GM23338 (cell line): ENCODE results near the gene ZNF784. TPM values are rescaled to one million over a fixed set of nuclear protein-coding genes. Genes with fewer than 3 reads are reported as not detected.

ENCODE experiments used
- ATAC-seq: fragments of 200-7000 bp; cut with Tn5 transposase; 3 replicates; pipeline ENCODE4 v1.9.1; 2020
- DNase-seq: peaks from one replicate; pipeline ENCODE4 v3.0.0-alpha.2; 2015; ENCODE audit warnings: low spot score
- H2AFZ ChIP-seq: fragments of 200-600 bp; sonication (generic); 2 replicates; pipeline ENCODE4 v1.8.0; 2016; ENCODE audit warnings: antibody characterized with exemption, mild to moderate bottlenecking, moderate library complexity
- H3F3A ChIP-seq: fragments of 200-600 bp; sonication (generic); replicated peaks from 2 replicates; pipeline ENCODE4 v1.8.0; 2017; ENCODE audit warnings: antibody characterized with exemption, mixed run types, low read depth
- H3K27ac ChIP-seq: fragments of 200-600 bp; sonication (generic); 2 replicates; pipeline ENCODE4 v1.6.1; 2016; ENCODE audit warnings: low read depth
- H3K27me3 ChIP-seq: fragments of 200-600 bp; sonication (generic); 2 replicates; pipeline ENCODE4 v1.8.0; 2016; ENCODE audit warnings: mild to moderate bottlenecking, mixed run types, moderate library complexity; ENCODE audit not compliant: insufficient read depth
- H3K36me3 ChIP-seq: fragments of 200-600 bp; sonication (generic); 2 replicates; pipeline ENCODE4 v1.8.0; 2016; ENCODE audit warnings: mild to moderate bottlenecking; ENCODE audit not compliant: insufficient read depth
- H3K4me1 ChIP-seq: fragments of 200-600 bp; sonication (generic); 2 replicates; pipeline ENCODE4 v1.8.0; 2016; ENCODE audit warnings: mild to moderate bottlenecking, moderate library complexity; ENCODE audit not compliant: insufficient read depth
- H3K4me2 ChIP-seq: fragments of 200-600 bp; sonication (generic); 2 replicates; pipeline ENCODE4 v1.7.1; 2017; ENCODE audit warnings: mixed run types
- H3K4me3 ChIP-seq: fragments of 200-600 bp; sonication (generic); 2 replicates; pipeline ENCODE4 v1.6.1; 2016; ENCODE audit warnings: mixed run types
- H3K79me2 ChIP-seq: fragments of 200-600 bp; sonication (generic); replicated peaks from 2 replicates; pipeline ENCODE4 v1.8.0; 2017; ENCODE audit warnings: mild to moderate bottlenecking; ENCODE audit not compliant: insufficient read depth
- H3K9me2 ChIP-seq: fragments of 200-600 bp; sonication (generic); 2 replicates; pipeline ENCODE4 v1.8.0; 2017; ENCODE audit not compliant: insufficient read depth
- H4K20me1 ChIP-seq: fragments of 200-600 bp; sonication (generic); replicated peaks from 2 replicates; pipeline ENCODE4 v1.8.0; 2017; ENCODE audit warnings: mild to moderate bottlenecking; ENCODE audit not compliant: insufficient read depth
- H3K27ac Mint-ChIP-seq: 2 replicates; pipeline ENCODE4 v1.8.0; 2020; ENCODE audit warnings: inconsistent platforms, mild to moderate bottlenecking, moderate library complexity, mixed read lengths
- H3K27me3 Mint-ChIP-seq: 3 replicates; pipeline ENCODE4 v1.8.0; 2022; ENCODE audit warnings: low read depth, mild to moderate bottlenecking, moderate library complexity, mixed read lengths, inconsistent platforms; ENCODE audit not compliant: insufficient read depth, poor library complexity
- H3K36me3 Mint-ChIP-seq: 3 replicates; pipeline ENCODE4 v1.8.0; 2021; ENCODE audit warnings: low read depth, mild to moderate bottlenecking, inconsistent platforms, moderate library complexity, mixed read lengths
- H3K4me1 Mint-ChIP-seq: 3 replicates; pipeline ENCODE4 v1.8.0; 2020; ENCODE audit warnings: mild to moderate bottlenecking, inconsistent platforms, mixed read lengths
- H3K4me3 Mint-ChIP-seq: 3 replicates; pipeline ENCODE4 v1.8.0; 2021; ENCODE audit warnings: moderate library complexity, mild to moderate bottlenecking, inconsistent platforms, mixed read lengths
- H3K9me3 Mint-ChIP-seq: 3 replicates; pipeline ENCODE4 v1.8.0; 2020; ENCODE audit warnings: moderate library complexity, mild to moderate bottlenecking, inconsistent platforms, mixed read lengths
- CREB1 ChIP-seq: fragments of 250-450 bp; sonication (Bioruptor Pico); IDR thresholded peaks from 2 replicates; pipeline ENCODE4 v1.5.0; 2020; ENCODE audit warnings: low read depth, mild to moderate bottlenecking, moderate library complexity
- CTCF ChIP-seq, 2 experiments: fragments of 200-600 bp in 1 of 2; sonication (generic) in 1 of 2; conservative IDR thresholded peaks; 2 replicates each; pipeline versions ENCODE4 v1.5.1 to v1.6.1; 2016 to 2017; ENCODE audit warnings: antibody characterized with exemption in 2 of 2, low read depth in 2 of 2, mild to moderate bottlenecking in 2 of 2, moderate library complexity in 1 of 2
- ETS1 ChIP-seq: IDR thresholded peaks from 2 replicates; pipeline ENCODE4 v1.6.1; 2016; ENCODE audit warnings: antibody characterized with exemption
- EZH2 ChIP-seq: fragments of 200-600 bp; sonication (generic); IDR thresholded peaks from one replicate; pipeline ENCODE4 v1.8.0; 2017; ENCODE audit warnings: antibody characterized with exemption, mild to moderate bottlenecking, low read depth; ENCODE audit not compliant: unreplicated experiment
- EZH2phosphoT487 ChIP-seq: fragments of 200-600 bp; sonication (generic); IDR thresholded peaks from one replicate; pipeline ENCODE4 v1.8.1; 2018; ENCODE audit warnings: antibody characterized with exemption; ENCODE audit not compliant: unreplicated experiment
- JUNB ChIP-seq: IDR thresholded peaks from one replicate; pipeline ENCODE4 v1.6.1; 2016; ENCODE audit warnings: antibody characterized with exemption; ENCODE audit not compliant: unreplicated experiment
- NANOG ChIP-seq: IDR thresholded peaks from 2 replicates; pipeline ENCODE4 v1.6.1; 2016; ENCODE audit warnings: antibody characterized with exemption, borderline replicate concordance
- POLR2AphosphoS5 ChIP-seq: IDR thresholded peaks from 2 replicates; pipeline ENCODE4 v1.6.1; 2016; ENCODE audit warnings: antibody characterized with exemption, low read depth
- REST ChIP-seq: IDR thresholded peaks from one replicate; pipeline ENCODE4 v1.6.1; 2018; ENCODE audit warnings: antibody characterized with exemption; ENCODE audit not compliant: unreplicated experiment
- STAT1 ChIP-seq: IDR thresholded peaks from one replicate; pipeline ENCODE4 v1.6.1; 2016; ENCODE audit warnings: antibody characterized with exemption; ENCODE audit not compliant: unreplicated experiment
- ZNF114 ChIP-seq: fragments of 250-450 bp; sonication (Bioruptor Pico); IDR thresholded peaks from 2 replicates; pipeline ENCODE4 v1.5.0; 2020; ENCODE audit warnings: mild to moderate bottlenecking, moderate library complexity
- ZNF331 ChIP-seq: fragments of 250-450 bp; sonication (Bioruptor Pico); IDR thresholded peaks from 2 replicates; pipeline ENCODE4 v1.5.0; 2020; ENCODE audit warnings: low read depth, mild to moderate bottlenecking, moderate library complexity
- polyA plus RNA-seq: library from polyadenylated mRNA; unstranded; fragments of >200 nt; fragmentation: Nextera tagmentation; extraction: Ambion mirVana; gene quantifications from 2 replicates; pipeline ENCODE4 v1.2.1, GENCODE V29; 2016
- total RNA-seq: library from RNA; depleted of rRNA; stranded (reverse); fragments of >200 nt; shearing (Covaris generic); gene quantifications from 2 replicates; pipeline ENCODE4 v1.2.3, GENCODE V29; 2014

ZNF784 gene
- total and polyA plus RNA-seq, 2 experiments from 2014 or later, result 1.5 to 6.7 TPM

GRCh38 chr19:55594996-55595545 is 29.3 kb downstream of the ZNF784 start:
- TF ChIP-seq JUNB, result no peak
- no peak for TF ChIP-seq POLR2AphosphoS5
- TF ChIP-seq EZH2phosphoT487, result no peak
- no peak for TF ChIP-seq CREB1 (CRISPR knock-in tag)
- no peak for TF ChIP-seq ZNF331
- TF ChIP-seq ZNF114, result no peak
- no peak for TF ChIP-seq ETS1
- Mint-ChIP-seq H3K4me3 (no peak overlapping the region; the same call in 2 of the 3 replicates), H3K27ac (no peak overlapping the region), H3K9me3 (no peaks in the 10 kb centered on the region; the same call in 1 of the 3 replicates), H3K36me3 (peaks cover 41% of the 10 kb centered on the region), H3K27me3 (peaks cover 18% of the 10 kb centered on the region), H3K4me1 (peaks cover 30% of the 10 kb centered on the region)
- no peak overlapping the region for H2AFZ ChIP-seq
- H3K27ac ChIP-seq, result no peak overlapping the region
- ATAC-seq (no peak), DNase-seq (no peak)
- H3K4me2 ChIP-seq, result no peak overlapping the region
- H4K20me1 ChIP-seq, result no peaks in the 10 kb centered on the region
- no peaks in the 10 kb centered on the region for H3K79me2 ChIP-seq
- no peaks in the 10 kb centered on the region for H3K9me2 ChIP-seq
- H3K4me1 ChIP-seq, result peaks cover 10% of the 10 kb centered on the region
- H3K4me3 ChIP-seq, result no peak overlapping the region
- H3K36me3 ChIP-seq, result 0 out of 2 replicates have a peak, but pooled peaks cover 3% of the 10 kb centered on the region
- peaks cover 29% of the 10 kb centered on the region for H3F3A ChIP-seq
- H3K27me3 ChIP-seq, result peaks cover 27% of the 10 kb centered on the region

- H3K27ac ChIP-seq, result no peak overlapping the region
- no peaks in the 10 kb centered on the region for H4K20me1 ChIP-seq
- DNase-seq (peak; percentile 88), ATAC-seq (peak; percentile 64)
- peaks cover 31% of the 10 kb centered on the region for H3K4me1 Mint-ChIP-seq
- H3K27ac Mint-ChIP-seq, result no peak overlapping the region
- peaks cover 32% of the 10 kb centered on the region for H3K27me3 ChIP-seq
- H3K9me2 ChIP-seq, result no peaks in the 10 kb centered on the region
- peaks cover 29% of the 10 kb centered on the region for H3F3A ChIP-seq
- peaks cover 41% of the 10 kb centered on the region for H3K36me3 Mint-ChIP-seq
- H2AFZ ChIP-seq, result peak overlapping the region; percentile 93
- H3K4me2 ChIP-seq, result peak overlapping the region; percentile 77
- H3K79me2 ChIP-seq, result no peaks in the 10 kb centered on the region
- H3K9me3 Mint-ChIP-seq, result no peaks in the 10 kb centered on the region; the same call in 1 of the 3 replicates
- peaks cover 17% of the 10 kb centered on the region for H3K27me3 Mint-ChIP-seq
- peak overlapping the region; percentile 51 for H3K4me3 ChIP-seq
- peaks cover 11% of the 10 kb centered on the region for H3K4me1 ChIP-seq
- 0 out of 2 replicates have a peak, but pooled peaks cover 3% of the 10 kb centered on the region for H3K36me3 ChIP-seq
- peak overlapping the region; percentile 55 for H3K4me3 Mint-ChIP-seq
- TF ChIP-seq REST (no peak), EZH2 (no peak), CTCF (conservative IDR thresholded peaks at IDR 0.05; ENCODE audit: low read depth in 2 of 2) (peak in 1 of 2 experiments; percentile 30; a peak in 1 of 4 replicates), STAT1 (no peak), JUNB (no peak), ZNF114 (no peak), POLR2AphosphoS5 (peak; percentile 23; the same call in 1 of the 2 replicates), ZNF331 (no peak), CREB1 (CRISPR knock-in tag) (peak; percentile 34; the same call in 1 of the 2 replicates), NANOG (no peak), EZH2phosphoT487 (no peak)
These were observed 31.1 kb downstream of the ZNF784 start for GRCh38 chr19:55593096-55593772.
